ELR (cell line): ENCODE measurements around the gene LIMS3.
"Not testable (repeated sequence)": the region's sequence is repeated elsewhere in the genome, so short reads cannot be mapped to it uniquely, and the experiment has no call there.

ENCODE experiments used
- DNase-seq: peaks from one replicate; pipeline ENCODE4 v3.0.0-alpha.2; 2015; ENCODE audit warnings: low read depth

Gene LIMS3, protein sequence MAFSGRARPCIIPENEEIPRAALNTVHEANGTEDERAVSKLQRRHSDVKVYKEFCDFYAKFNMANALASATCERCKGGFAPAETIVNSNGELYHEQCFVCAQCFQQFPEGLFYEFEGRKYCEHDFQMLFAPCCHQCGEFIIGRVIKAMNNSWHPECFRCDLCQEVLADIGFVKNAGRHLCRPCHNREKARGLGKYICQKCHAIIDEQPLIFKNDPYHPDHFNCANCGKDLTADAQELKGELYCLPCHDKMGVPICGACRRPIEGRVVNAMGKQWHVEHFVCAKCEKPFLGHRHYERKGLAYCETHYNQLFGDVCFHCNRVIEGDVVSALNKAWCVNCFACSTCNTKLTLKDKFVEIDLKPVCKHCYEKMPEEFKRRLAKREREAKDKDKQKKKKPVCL

DNA sequence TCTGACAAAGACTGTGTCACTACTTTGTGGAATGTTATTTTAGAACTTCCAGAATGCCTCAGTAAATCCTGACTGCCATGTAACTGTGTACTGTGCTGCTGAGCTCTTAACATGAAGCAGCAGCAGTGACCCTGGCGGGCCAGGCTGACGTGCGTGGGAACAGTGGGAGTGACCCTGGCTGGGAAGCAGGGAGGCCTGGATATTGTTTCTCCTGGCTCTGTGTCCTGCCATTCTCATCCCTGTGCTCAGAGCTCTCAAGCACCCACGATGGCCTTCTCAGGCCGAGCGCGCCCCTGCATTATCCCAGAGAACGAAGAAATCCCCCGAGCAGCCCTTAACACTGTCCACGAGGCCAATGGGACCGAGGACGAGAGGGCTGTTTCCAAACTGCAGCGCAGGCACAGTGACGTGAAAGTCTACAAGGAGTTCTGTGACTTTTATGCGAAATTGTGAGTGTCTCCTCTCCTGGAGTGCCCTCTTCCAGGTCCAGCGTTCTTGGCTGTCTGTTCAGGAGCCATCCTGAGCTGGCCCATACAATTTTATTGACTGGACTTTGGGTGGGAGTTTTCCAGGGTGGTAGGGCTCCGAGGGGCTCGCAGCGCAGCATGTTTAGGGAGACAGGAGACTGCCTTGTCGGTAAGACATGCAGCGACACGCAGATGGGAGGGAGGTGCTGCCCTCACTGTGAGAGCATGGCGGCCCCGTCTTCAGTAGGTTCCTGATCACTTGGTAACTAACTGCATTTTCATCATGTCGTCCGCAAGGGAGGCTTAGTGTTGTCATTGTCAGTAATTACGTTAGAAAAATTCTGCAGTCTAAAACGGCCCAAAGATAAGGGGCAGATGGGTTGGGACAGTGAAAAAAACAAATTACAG lies at the start of gene LIMS3:
Gene LIMS3, plus strand, starts transcription at position 227 of the 875 bp plus-strand sequence. Its CDS starts 41 bp downstream, at position 268.
- DNase-seq = not testable (repeated sequence)

DNA sequence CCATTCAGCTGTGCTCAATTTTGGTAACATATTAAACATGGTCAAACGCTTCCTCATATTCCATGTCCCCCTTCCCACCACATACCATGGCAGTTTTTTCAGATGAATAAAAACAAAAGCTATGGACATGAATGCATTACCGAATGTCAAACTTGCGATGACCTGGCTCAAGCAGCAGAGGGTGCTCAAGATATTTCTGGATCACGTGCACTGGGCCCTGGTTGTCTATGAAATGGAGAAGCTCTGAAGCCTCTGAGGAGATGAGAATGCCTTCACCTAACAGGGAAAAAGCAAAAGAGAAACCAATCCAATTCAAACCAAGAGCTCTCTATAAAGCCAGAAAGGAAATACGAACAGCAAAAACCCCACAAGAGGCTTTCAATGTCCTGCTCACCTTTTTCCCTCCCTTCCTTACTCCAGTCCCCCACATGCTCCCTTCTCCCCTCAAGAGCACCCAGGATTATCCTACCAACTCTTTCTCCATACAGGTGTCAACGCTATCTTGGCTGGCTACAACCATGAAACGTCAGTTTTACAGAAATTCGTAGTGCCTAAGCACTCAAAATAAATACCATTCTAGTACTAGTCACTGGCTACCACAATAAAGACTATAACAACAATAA lies 27.2 kb upstream of the LIMS3 start:
- DNase-seq = not testable (repeated sequence)

DNA sequence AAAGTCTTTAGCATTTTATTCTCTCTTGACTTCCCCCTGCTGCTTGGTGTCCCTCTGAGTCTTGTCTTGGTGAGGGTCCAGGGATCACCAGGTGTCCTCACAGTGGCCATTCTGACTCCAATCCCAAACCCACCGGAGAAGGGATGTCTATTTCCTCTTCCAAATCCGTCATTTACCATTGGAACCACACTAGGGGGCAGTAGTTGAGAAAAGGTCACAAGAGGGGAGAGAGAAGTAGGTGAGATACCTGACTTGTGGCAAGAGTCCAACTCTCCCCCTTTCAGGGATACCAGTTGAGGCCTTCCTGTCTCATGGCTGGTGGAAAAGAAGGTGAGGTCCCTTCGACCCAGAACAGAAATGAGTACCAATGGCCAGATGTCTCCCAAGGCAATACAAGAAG lies 21.9 kb upstream of the LIMS3 start:
- not testable (repeated sequence) for DNase-seq

DNA sequence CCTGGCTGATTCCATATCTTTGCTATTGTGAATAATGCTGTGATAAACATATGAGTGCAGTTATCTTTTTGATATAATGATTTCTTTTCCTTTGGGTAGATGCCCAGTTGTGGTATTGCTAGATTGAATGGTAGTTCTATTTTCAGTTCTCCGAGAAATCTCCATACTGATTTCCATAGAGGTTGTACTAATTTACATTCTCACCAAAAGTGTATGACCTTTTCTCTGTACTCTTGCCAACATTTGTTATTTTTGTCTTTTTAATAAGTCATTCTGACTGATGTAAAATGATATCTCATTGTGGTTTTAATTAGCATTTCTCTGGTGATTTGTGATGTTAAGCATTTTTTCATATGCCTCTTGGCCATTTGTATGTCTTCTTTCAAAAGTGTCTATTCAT lies 16.4 kb upstream of the LIMS3 start:
- not testable (repeated sequence) for DNase-seq

DNA sequence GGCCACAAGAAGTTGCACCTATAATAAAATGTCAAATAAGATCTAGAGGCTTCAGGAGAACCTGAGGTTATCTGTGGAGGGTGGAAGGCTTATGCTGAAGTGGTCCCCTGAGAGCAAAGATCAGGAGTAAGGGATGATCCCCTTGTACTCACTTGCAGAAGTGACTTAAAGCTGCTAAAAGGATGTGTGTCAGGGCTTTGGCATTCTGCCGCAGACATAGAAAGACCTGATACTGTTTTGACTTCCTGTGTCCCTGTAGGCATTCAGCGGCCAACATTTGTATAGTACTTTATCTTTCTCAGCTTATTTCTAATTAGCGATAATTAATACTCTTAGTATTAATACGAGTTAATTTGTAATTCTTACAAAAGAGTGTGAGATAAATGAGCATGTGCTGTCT lies 10.1 kb upstream of the LIMS3 start:
- not testable (repeated sequence) for DNase-seq

DNA sequence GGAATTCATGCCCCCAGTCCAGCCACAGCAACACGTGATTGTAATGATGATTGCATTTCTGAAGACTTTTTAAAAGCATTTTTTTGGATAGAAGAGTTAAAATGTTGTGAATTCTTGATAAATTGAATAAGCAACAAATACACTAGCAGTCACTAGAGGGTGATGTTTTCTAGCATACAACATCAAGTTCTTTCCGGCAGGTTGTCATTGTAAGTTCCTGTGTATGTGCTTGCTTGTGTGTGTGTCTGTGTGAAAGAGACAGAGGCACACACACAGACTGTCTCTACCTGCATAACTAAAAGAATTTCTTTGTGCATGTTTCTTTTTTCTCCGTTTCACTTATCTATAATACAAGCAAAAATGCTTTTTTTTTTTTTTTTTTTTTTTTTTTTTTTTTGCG lies 8.6 kb upstream of the LIMS3 start:
- DNase-seq = not testable (repeated sequence)

DNA sequence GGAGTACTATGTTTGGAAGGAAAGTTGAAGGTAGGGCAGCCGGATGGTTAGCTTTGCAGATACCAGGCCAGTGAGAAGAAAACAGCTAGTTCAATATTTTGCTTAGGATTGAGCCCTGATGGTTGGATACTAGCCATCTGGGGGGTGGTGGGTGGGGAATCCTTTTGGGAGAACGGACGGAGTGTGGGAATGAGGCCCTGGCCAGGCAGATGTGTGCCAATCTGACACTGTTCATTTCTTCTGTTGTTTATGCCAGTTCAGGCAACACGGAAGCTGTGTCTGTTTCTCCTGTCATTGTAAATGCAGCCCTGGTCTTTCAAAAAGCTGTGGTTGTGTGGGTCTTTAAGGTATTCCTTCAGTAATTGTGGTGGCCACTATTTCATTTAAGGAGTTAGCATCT lies 7.5 kb upstream of the LIMS3 start:
- not testable (repeated sequence) for DNase-seq

DNA sequence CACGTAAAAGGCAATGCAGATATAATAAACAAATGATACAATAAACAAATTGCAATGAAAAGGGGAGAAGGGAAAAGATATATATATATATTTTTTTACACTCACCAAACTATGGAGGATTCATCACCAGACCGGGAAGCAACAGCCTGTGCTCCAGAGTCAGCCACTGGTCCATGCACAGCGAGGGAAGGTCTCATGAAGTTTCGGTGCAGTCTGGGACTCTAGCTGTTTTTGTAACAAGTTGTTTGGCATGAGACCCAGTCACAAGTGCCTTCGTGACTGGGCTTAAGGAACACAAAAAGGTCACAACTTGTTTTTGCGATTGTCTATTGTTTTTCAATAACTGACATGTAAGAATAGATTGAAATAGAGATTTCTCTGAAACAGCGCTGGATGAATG lies 4.8 kb upstream of the LIMS3 start:
- not testable (repeated sequence) for DNase-seq

DNA sequence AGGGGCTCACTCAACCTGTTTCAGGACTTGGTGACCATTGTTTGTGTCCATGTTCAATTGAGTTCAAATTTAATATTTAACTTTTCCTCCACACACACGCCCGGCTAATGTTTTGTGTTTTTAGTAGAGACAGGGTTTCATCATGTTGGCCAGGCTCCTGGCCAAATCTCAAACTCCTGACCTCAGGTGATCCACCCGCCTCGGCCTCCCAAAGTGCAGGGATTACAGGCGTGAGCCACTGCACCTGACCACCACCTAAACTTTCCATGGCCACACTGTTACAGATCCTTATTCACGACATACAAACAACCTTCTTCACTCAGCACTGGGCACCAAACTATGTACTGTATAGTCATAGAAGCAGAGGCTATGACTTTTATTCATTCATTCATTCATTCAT lies 4.3 kb upstream of the LIMS3 start:
- not testable (repeated sequence) for DNase-seq

DNA sequence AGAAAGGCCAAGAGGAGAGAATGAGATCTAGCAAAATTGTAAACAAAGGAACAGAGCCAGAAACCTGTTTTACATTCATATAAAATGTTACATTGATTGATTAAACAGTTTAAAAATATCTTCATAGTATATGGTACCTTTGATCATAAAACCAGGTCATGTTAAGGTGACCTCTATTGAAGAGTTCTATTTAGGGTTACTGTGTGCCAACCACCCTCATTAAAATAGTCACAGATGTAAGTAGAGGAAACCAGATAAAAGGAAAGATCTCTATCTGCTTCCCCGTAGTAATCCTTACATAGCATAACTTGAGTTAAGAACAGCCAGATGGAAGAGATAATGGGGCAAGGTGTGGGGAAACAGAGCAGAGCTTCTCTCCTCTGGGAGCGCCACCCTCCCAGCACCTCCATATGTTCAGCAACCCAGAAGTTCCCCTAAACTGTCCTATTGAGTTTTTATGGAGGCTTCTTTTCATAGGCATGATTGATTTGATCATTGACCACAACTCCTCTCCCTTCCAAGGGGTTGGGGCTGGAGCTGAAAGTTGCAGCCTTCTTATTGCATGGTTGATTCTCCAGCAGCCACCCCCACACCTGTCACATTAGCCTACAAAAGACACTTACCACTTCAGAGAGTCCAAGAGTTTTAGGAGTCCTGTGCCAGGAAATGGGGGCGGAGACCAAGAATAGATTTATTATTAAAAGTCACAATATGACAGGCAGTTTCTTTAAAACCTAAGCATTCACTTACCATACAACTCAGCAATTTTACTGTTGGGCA lies 3.2 kb upstream of the LIMS3 start:
- not testable (repeated sequence) for DNase-seq

DNA sequence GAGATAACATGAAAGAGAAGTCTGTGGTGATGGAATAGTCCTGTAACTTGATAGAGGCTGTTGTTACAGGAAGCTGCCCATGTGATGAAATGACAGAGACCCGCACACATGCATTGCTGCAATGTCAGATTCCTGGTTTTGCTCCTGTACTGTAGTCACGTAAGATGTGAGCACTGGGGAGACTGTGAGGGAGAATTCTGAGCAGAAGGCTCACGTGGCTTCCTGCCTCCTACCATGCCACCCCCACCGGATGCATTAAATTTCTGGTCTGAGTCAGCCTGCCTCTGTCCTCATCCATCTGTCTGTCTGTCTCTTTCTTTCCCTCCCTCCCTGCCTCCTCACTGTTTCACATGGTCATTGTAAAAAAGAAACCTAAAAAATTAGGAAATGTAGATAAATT lies 2.3 kb upstream of the LIMS3 start:
- not testable (repeated sequence) for DNase-seq

DNA sequence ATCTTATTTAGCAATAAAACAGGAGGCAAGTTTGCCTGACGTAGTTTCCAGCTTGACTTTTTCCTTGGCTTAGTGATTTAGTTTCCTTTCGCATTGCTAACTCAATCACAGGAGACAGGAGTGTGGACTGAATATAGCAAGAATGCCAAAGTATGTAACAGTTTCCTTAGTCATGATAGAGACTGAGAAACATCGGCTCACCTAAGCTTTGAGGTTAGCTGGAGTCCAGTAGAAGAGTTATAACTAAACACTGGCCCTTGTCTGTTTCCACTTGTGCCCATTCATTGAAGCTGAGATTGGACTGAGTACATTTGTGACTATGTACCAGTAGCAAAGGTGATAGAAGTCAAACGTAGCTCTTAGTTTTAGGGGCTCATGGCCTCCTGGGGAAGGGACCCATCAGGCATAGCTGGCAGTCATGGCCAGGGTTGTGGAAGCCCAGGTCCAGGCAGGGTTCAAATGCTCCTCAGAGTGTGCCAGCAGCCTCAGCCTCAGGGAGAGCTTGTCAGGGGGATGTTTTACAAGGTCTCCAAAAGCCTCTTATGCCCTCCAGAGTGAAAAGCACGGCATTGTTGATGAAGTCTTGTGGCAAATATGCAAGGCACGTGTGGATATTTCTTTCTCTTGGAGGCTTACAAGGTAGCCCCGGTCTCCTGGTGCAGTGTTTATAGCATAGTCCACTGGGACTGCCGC lies 573 bp upstream of the LIMS3 start:
- not testable (repeated sequence) for DNase-seq

DNA sequence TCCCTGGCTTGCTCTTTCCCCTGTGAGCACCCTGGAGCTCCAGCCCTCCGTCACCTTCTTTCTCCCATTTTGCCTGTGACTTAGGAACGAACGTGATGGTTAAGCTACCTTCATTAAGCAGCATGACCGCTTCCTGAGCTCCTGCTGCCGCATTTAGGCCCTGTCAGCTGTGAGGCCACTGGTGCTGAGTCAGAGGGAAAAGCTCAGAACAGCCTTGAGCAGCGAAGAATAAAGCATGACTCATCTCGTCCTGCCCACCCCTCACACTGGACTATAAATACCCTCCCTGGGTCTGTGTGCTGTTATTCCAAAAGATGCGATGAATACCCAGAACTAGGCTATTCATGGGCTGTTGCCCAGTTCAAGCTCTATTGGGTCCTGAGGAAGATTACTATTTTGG lies 7.3 kb downstream of the LIMS3 start:
- DNase-seq = not testable (repeated sequence)

DNA sequence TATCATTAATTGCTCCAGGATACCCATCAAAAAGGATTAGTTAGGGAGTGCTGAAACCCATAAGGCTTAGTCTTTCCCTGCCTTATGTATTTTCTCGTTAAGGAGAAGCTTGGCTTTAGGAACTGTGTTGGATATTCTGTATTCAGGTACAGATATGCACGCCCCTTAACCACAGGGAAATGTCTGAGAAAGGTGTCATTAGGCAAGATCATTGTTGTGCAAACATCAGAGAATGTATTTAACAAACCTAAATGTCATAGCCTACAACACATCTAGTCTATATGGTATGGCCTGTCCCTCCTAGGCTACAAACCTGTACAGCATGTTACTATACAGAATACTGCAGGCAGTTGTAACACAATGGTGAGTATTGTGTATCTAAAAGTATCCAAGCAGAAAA lies 10.1 kb downstream of the LIMS3 start:
- not testable (repeated sequence) for DNase-seq

DNA sequence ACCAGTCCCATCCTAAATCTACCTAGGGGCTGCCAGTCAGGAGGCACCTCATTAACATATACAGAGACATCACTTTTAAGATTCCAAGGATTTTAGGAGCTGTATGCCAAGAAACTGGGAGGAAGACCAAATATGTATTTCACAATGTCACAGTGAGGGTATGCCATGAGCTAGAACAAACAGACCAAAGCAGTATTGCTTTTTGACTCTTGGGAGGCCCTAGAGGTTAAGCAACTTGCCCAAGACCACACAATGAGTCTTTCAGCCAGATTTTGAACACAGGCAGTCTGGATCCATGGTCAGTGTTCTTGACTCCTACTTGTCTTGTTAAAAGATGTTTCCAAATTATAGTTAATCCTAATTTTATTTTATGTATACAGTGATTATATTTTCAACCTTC lies 12.3 kb downstream of the LIMS3 start:
- not testable (repeated sequence) for DNase-seq

DNA sequence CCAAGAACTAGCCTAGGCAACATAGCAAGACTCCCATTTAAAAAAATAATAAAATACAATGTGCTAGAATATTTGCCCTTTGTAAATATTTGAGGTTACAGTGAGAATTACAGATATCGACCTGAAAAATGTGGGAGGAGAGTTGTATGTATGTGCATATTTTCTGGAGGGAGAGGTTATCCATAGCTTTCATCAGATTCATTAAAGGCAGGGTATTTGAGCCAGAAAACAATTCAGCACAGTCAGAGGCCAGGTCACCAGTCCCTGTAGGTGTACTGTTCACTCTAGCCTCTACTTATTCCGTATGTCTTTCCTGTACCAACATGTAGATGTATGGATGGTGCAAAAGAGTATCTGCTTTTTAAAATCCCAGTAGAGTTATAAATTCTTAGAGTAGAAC lies 15.4 kb downstream of the LIMS3 start:
- not testable (repeated sequence) for DNase-seq

DNA sequence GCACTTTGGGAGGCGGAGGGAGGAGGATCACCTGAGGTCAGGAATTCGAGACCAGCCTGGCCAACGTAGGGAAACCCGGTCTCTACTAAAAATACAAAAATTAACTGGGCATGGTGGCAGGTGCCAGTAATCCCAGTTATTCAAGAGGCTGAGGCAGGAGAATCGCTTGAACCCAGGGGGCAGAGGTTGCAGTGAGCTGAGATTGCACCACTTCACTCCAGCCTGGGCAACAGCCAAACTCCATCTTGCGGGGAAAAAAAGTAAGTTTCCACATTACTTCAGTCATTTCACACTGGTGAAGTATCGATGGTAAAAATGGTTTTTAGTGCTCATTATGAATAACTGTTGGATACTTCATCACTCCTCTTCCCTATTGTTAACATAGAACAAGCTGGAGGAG lies 16.1 kb downstream of the LIMS3 start:
- DNase-seq = not testable (repeated sequence)

DNA sequence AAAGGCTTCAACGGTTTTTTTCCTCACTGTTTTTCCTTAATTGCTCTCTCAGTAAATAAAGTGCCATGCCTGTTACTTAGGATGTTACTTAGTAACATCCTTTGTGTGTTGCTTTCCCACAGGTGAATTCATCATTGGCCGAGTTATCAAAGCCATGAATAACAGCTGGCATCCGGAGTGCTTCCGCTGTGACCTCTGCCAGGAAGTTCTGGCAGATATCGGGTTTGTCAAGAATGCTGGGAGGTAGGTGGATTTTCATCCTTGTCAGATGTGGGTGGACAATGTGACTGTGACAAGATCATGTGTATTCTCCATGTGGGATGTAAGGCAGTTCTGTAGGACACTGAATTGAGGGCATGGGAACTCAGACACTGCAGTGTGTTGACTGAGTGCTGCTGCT lies 17.3 kb downstream of the LIMS3 start:
- DNase-seq = not testable (repeated sequence)

DNA sequence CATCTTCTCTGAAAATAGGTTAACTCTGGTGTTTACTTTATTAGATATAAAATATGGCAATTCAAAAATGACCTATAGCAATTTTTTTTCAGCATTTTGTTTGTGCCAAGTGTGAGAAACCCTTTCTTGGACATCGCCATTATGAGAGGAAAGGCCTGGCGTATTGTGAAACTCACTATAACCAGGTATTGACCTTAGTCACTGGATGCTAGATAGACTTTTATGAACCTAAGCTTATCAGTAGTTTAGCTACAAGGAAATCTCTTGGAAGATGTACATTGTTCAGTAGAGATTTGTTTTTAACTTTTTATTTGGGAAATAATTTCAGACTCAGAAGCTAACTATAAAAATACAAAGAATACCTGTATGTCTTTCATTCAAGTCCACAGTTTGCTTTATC lies 21.7 kb downstream of the LIMS3 start:
- DNase-seq = not testable (repeated sequence)

DNA sequence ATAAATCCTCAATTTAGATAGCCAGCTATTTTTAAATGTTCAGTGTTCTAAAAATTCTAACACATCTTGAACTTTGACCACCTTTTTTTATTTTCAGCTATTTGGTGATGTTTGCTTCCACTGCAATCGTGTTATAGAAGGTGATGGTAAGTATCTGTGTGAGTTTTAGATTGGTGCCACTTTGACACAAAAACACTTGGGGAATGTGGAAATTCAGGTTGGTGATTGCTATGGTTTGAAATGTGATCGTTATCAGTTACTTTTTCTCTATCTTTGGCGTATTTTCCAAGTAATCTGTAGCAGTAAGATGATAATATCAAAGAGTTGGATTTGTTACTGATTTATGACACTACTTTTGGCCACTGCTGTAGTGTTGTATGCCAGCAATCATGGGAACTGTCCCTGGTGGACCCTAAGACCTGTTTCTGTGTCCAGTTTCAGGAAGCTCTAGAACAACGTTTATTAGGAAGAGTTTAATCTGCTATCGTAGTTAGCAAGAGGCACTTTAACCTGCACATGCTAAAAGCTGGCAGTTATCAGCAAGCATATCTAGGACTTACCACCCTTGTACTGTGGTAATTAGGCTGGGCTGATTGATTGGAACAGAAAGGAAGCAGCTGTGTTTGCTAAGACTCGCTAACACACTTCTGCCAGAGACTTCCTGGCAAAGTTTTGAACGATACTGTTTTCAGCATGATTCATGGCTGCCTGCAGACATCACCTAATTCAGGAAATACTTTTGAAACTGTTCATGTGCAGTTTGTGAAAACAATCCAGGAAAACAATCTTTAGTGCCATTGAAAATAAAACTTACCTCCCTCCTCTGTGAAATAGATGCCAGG lies 23.3 kb downstream of the LIMS3 start:
- DNase-seq = not testable (repeated sequence)
